Stimulated activated CD4-positive, alpha-beta T cell treated with anti-CD3 and anti-CD28 coated beads, TNF-alpha, amount 100 ng/mL, for 4 hours (primary cell): Measurements from ENCODE around the gene GFOD2.

Experiments used
- DNase-seq, 3 experiments: peaks; one replicate each; pipeline ENCODE4 v3.0.0-alpha.2; 2020; ENCODE audit warnings: low read depth in 3 of 3

Gene GFOD2

GRCh38 chr16:67672739-67673662, 46.1 kb downstream of the GFOD2 start:
- DNase-seq = peak in 1 of 3 experiments; percentile 34

- DNase-seq = no peak
These were observed 46.8 kb downstream of the GFOD2 start for GRCh38 chr16:67672306-67672705.

- DNase-seq = no peak
These were observed 49.5 kb downstream of the GFOD2 start for GRCh38 chr16:67669499-67670101.

DNA sequence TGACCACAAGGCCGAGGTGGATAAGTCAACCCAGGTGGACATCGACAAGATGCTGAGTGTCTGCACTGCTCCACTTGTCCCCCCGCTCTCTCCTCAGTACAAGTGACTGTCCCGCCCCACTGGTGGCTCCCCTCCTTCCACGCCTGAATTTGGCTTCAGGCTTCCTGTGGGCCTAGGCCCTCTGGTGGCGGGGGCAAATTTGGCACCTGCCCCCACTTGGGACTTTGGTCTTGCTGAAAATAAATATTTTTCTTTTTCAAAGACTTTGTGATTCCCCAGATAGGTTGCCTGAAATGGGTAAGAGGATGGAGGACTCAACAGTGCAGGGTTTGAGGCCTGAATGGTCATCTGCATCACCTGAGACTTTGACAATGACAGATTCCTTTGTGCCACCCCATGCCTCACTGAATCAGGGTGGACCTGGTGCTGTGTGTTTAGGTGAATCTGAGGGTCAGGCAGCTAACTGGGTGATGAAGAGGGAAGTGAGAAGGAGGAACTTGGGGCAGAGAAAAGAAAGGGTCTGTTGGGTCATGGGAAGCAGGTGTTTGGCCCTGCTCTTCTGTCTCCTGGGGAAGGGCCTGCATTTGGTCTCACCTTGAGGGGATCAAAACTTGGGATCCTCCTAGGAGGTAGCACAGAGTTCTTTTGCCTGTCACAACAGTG, 50.5 kb downstream of the GFOD2 start:
- DNase-seq = no peak

DNA sequence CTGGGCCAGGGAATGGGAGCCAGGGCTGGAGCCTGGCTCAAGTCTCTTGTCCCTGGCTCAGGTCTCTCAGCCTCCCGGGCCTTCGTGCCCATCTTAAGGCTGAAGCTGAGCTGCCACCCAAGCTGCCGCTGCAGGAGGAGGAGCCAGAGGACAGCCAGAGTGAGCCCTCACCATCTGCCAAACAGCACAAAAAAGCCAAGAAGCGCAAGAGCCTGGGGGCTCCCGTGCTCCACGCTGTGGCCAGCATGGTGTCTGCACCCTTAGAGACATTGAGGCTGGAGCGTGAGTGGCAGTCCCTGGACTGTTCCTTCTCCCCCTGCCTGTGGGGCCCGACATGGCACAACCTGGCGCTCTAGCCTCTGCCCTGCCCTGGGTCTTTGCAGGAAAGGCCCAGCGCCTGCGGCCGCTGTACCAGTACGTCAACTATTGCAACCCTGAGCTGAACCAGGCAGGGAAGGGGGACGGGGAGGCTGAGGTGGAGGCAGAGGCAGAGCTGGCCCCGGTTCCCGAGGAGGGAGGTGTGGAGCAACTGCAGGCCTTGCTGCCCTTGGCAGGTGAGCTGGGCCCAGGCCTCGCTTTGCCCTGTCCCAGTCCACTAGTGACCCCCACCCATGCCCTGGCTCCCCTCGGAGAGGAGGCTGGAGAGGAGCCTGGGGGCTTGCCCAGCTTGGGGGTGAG, 51.2 kb downstream of the GFOD2 start:
- DNase-seq = peak; percentile 50 to 74 (median 64)

GRCh38 chr16:67667453-67667816, 51.7 kb downstream of the GFOD2 start:
- DNase-seq = no peak

DNA sequence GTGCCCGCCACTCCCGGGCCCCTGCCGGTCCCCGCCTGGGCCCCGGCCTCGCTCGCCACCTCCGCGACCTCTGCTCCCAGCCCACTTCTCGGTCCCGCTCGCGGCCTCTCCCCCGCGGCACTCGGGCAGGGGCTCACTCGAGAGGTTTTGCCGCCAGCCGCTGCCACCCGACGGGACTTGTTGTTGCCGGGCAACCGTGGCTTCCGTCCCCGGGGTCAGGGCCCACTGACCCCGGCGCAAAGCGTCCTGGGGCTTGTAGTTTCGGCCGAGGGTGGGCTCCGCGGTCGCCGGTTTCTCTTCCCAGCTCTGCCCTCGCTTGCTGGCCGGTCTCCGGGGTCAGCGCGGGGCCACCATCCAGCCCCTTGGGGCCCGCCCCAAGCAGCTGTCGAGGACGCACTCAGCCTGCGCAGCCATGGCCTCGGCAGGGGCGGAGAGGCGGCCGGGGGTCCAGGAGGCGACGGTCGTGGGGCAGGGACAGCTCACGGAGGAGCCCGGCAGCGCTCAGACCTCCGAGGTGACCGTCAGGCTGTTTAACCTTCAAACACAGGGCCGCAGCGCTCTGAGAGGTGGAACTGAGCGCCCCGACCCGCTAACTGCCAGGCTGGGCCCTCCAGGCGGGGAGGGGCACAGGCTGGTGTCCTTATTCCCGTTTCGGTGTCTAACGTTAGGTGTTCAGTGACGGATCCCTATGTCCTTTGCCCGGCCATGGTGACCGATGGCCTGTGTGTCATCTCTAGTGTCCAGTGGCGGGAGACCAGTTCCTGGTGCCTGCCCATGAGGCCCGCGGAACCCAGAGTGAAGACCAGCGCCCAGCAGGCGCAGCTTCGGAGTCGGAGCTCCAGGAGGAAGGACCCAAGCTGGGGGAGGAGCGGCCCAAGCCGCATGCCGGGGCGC, 52.3 kb downstream of the GFOD2 start, which contains the start of the genes C16orf86 and ENKD1:
C16orf86 (plus strand) TSS at position 256 of the 894 bp plus-strand sequence; CDS start at position 413, 157 bp downstream.
ENKD1 (minus strand) TSS at position 192 of the 894 bp plus-strand sequence. CDS start 308 bp downstream, outside the sequence.
- DNase-seq = peak; percentile 64 to 72 (median 68)

- DNase-seq = no peak
These were observed 53.0 kb downstream of the GFOD2 start for GRCh38 chr16:67666032-67666551.

- DNase-seq = no peak
These were observed 53.5 kb downstream of the GFOD2 start for GRCh38 chr16:67665598-67665997.

GRCh38 chr16:67664871-67665270, 54.2 kb downstream of the GFOD2 start:
- no peak for DNase-seq

DNA sequence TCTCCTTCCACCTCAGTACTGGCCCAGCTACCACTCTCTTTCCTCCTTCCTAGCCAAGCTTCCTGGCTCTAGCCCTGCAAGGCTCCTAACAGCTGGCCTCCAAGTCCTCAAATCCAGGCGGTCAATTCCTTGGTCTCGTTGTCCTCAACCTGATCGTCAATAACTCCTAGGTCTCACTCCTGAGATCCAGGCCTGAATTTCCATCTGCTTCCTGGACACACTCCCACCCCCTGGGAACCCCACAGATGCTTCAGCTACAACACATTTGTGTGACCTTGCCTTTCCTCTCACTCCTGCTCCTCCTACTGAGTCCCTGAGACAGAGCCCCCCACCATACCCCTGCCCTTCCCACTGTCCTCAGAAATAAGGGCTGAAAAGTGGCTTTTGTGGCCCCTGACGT, 54.9 kb downstream of the GFOD2 start:
- DNase-seq = no peak

DNA sequence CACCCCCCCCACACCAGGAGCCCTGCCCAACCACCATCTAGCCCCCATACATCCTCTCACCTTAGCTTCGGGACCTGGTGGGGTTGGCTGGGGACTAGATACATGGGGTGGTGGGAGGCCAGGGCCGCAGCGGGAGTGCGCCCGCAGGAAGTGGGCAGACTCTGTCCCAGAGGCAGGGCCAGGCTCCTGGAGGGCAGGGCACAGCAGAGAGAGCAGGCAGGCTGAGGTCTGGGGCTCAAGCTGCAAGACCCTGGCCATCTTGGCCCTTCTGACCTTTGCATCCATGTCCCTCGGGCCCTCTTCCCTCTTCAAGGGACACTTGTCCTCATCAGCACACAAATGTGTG, 55.3 kb downstream of the GFOD2 start:
- no peak for DNase-seq

- DNase-seq = no peak
These were observed 55.8 kb downstream of the GFOD2 start for GRCh38 chr16:67663151-67663876.

GRCh38 chr16:67662653-67663010, 56.5 kb downstream of the GFOD2 start:
- DNase-seq = no peak

- no peak for DNase-seq
These were observed 57.0 kb downstream of the GFOD2 start for GRCh38 chr16:67661886-67662652.

GRCh38 chr16:67661101-67661761, 57.9 kb downstream of the GFOD2 start:
- no peak for DNase-seq

DNA sequence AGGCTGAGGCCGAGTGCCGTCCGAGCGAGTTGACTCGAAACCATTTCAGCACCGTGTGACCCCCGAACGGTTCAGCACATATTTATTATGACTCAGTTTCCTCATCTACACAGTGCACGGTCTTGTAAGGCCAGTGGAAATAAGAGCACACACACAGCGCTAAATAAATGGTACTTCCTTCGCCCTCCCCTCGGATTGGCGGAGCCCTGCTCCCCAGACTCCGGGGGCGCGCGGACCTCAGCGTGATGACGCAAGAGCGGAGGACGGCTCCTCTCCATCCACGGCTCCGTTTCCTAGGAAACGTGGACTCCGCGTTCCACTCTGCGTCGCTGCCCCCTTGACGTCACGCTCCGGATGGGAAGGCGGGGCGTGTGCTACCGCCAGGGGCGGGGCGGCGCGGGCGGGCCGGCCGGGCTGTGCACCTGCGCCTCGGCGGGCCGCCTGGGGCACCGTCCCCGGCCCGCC, 58.5 kb downstream of the GFOD2 start, which contains the start of gene PARD6A:
PARD6A (plus strand) TSS at position 397 of the 465 bp plus-strand sequence. CDS start 79 bp downstream, outside the sequence.
- DNase-seq = peak; percentile 86 to 90 (median 87)
